ENCODE results near the gene NTSR2. TPM values are rescaled to one million over a fixed set of nuclear protein-coding genes. Genes with fewer than 3 reads are reported as not detected.

Gene NTSR2
- polyA plus RNA-seq, 2 of the 4 experiments (the other 2 are of a cell fraction), result not detected

DNA sequence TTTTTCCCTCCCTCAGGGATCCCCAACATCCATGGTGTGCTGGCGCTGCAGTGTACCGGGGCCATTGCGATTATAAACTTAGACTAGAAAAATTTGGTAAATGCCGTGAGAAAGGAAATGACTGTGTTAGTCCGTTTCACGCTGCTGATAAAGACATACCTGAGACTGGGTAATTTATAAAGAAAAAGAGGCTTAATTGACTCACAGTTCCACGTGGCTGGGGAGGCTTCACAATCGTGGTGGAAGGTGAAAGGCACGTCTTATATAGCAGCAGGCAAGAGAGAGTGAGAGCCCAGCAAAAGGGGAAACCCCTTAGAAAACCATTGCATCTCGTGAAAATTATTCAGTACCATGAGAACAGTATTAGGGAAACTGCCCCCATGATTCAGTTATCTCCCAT lies 44.3 kb downstream of the NTSR2 start:
- DNase-seq (ENCODE audit: low read depth in 1 of 2, low spot score in 1 of 2), result no peak
- H3K4me3 ChIP-seq, result no peak overlapping the region
- H3K9me3 ChIP-seq, result 0 out of 3 replicates have a peak, but pooled peaks cover 3% of the 10 kb centered on the region
- no peak overlapping the region for H3K27ac ChIP-seq
- 63% methylated on average over 10 of the region's 10 CpGs for WGBS (ENCODE audit: missing lambda C conversion rate)
- no peaks in the 10 kb centered on the region for H3K4me1 ChIP-seq
- ChIA-PET CTCF (interaction anchor here (1.1 kb wide), 1 partner anchor 67 kb away, joined by 3 read pairs; no protein-coding TSS in a partner anchor), POLR2A (no interaction called here)
- ATAC-seq, result no peak
- H3K4me2 ChIP-seq, result no peak overlapping the region
- no peak for TF ChIP-seq BHLHE40 (IDR thresholded peaks at IDR 0.05; ENCODE audit: low read depth, low read length)
- no peak for FAIRE-seq

DNA sequence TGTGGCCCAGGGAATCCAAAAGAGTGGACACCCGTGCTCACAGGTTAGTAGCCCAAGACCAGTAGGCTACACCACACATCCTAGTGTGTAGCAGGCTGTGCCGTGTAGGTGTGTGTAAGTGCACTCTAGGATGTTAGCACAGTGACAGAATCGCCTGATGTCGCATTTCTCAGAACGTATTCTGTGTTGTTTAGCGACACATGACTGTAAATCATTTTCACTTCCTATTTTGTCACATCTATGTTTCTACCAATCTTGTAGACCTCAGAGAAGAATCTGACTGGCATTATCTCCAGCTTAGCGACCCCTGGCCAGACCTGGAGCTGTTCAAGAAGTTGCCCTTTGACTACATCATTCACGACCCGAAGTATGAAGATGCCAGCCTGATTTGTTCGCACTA lies 45.1 kb downstream of the NTSR2 start:
- ATAC-seq (no peak), FAIRE-seq (no peak), DNase-seq (ENCODE audit: low read depth in 1 of 2, low spot score in 1 of 2) (no peak)
- Histone ChIP-seq H3K9me3 (0 out of 3 replicates have a peak, but pooled peaks cover 3% of the 10 kb centered on the region), H3K4me1 (no peaks in the 10 kb centered on the region), H3K4me2 (no peak overlapping the region), H3K27ac (no peak overlapping the region), H3K4me3 (no peak overlapping the region)
- WGBS (ENCODE audit: missing lambda C conversion rate), result 71% methylated on average over 10 of the region's 10 CpGs
- POLR2A ChIA-PET, result interaction anchor here (0.6 kb wide), 1 partner anchor 150 kb away, joined by 3 read pairs; no protein-coding TSS in a partner anchor
- TF ChIP-seq MAFK (IDR thresholded peaks at IDR 0.05; ENCODE audit: partially characterized antibody) (no peak), RNF2 (IDR thresholded peaks at IDR 0.05; ENCODE audit: borderline replicate concordance, low read depth) (no peak), EHF (CRISPR knock-in tag; IDR thresholded peaks at IDR 0.05) (no peak), CBX2 (IDR thresholded peaks at IDR 0.05; ENCODE audit: borderline replicate concordance, low read depth) (no peak), KDM1A (IDR thresholded peaks at IDR 0.05; ENCODE audit: low read depth) (no peak), RFX5 (IDR thresholded peaks at IDR 0.05) (no peak), CHD2 (IDR thresholded peaks at IDR 0.05; ENCODE audit: low read length, partially characterized antibody) (no peak), CBX8 (IDR thresholded peaks at IDR 0.05) (no peak), POLR2A (IDR thresholded peaks at IDR 0.05; ENCODE audit: low read length) (no peak), ESRRA (IDR thresholded peaks at IDR 0.05; ENCODE audit: borderline replicate concordance, low read length) (no peak), HEYL (CRISPR knock-in tag; IDR thresholded peaks at IDR 0.05) (no peak)
- TF ChIP-seq, protein P1, sequence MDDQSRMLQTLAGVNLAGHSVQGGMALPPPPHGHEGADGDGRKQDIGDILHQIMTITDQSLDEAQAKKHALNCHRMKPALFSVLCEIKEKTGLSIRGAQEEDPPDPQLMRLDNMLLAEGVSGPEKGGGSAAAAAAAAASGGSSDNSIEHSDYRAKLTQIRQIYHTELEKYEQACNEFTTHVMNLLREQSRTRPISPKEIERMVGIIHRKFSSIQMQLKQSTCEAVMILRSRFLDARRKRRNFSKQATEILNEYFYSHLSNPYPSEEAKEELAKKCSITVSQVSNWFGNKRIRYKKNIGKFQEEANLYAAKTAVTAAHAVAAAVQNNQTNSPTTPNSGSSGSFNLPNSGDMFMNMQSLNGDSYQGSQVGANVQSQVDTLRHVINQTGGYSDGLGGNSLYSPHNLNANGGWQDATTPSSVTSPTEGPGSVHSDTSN (IDR thresholded peaks at IDR 0.05), result no peak
- CTCF ChIA-PET, result no interaction called here

DNA sequence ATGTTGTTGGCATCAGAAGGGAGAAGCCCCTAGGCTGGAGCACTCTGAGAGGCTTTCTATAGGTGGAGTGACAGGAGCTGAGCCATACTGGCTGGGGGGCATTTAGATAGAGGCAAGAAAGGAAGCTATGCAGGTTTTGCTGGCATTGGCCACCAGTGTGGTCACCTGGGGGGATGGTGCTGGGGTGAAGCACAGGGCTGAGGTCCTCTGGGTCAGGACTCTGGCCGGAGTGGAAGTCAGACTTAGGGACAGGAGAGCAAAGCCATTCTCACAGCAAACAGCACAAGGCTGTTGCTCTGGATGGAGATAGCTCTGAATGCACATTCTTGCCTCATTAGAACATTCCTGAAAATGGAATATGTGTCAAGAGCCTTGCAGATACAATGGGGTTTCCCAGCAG lies 47.4 kb downstream of the NTSR2 start:
- H3K4me3 ChIP-seq, result no peak overlapping the region
- POLR2A ChIA-PET, result no interaction called here
- TF ChIP-seq ZNF302 (CRISPR knock-in tag; IDR thresholded peaks at IDR 0.05), result no peak
- no peak for TF ChIP-seq CBX8 (IDR thresholded peaks at IDR 0.05)
- no peak for TF ChIP-seq RNF2 (IDR thresholded peaks at IDR 0.05; ENCODE audit: borderline replicate concordance, low read depth)
- no peak for TF ChIP-seq TFCP2L1 (CRISPR knock-in tag; IDR thresholded peaks at IDR 0.05)
- no peak for TF ChIP-seq MAFK (IDR thresholded peaks at IDR 0.05; ENCODE audit: partially characterized antibody)
- no peak for TF ChIP-seq MAZ (IDR thresholded peaks at IDR 0.05; ENCODE audit: borderline replicate concordance, low read depth, low read length)
- no peak for TF ChIP-seq CEBPB (IDR thresholded peaks at IDR 0.05)
- no peak for FAIRE-seq
- H3K9me3 ChIP-seq, result 0 out of 3 replicates have a peak, but pooled peaks cover 3% of the 10 kb centered on the region
- 58% methylated on average over 1 of the region's 1 CpG for WGBS (ENCODE audit: missing lambda C conversion rate)
- ATAC-seq, result no peak
- no peak overlapping the region for H3K4me2 ChIP-seq
- no peak for DNase-seq (ENCODE audit: low read depth in 1 of 2, low spot score in 1 of 2)
- no peaks in the 10 kb centered on the region for H3K4me1 ChIP-seq
- H3K27ac ChIP-seq, result no peak overlapping the region
- CTCF ChIA-PET, result interaction anchor here (1.7 kb wide), 1 partner anchor 162 kb away, joined by 4 read pairs; no protein-coding TSS in a partner anchor

DNA sequence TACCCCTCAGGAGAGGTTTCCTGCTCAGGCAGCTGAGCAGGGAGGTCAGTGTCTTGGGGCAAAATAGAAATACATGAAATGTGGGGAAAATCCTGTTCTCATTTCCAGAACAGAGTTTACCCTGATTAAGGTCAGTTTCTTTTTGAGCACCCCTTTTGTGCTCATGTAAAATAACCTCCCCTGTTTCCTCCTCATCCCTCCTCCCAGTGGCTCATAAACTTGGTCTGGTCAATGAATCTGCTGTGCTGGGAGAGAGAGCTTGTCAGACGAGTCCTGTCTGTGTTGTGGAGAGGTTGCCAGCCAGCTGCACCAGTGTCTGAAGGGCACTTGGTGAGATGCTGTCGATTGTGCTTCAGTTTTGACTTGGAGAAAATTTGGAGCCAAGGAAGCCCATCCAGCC lies 48.6 kb downstream of the NTSR2 start:
- TF ChIP-seq ESRRA (IDR thresholded peaks at IDR 0.05; ENCODE audit: borderline replicate concordance, low read length) (no peak), ZFP36 (IDR thresholded peaks at IDR 0.05; ENCODE audit: borderline replicate concordance, partially characterized antibody) (no peak), JUN (IDR thresholded peaks at IDR 0.05) (no peak), PHF8 (IDR thresholded peaks at IDR 0.05; ENCODE audit: borderline replicate concordance, low read depth) (no peak), POLR2AphosphoS2 (conservative IDR thresholded peaks at IDR 0.05; ENCODE audit: low read length) (no peak), KDM5A (IDR thresholded peaks at IDR 0.05) (no peak), MAZ (IDR thresholded peaks at IDR 0.05; ENCODE audit: borderline replicate concordance, low read depth, low read length) (no peak), ZSCAN20 (CRISPR knock-in tag; IDR thresholded peaks at IDR 0.05) (no peak), HOXB13 (CRISPR knock-in tag; IDR thresholded peaks at IDR 0.05; ENCODE audit: low read depth) (no peak)
- TF ChIP-seq, protein P1 (IDR thresholded peaks at IDR 0.05), result no peak
- CTCF ChIA-PET, result interaction anchor here (1.7 kb wide), 1 partner anchor 163 kb away, joined by 4 read pairs; no protein-coding TSS in a partner anchor

More for the DNA sequence above, 48.6 kb downstream of the NTSR2 start:
- 4% methylated on average over 2 of the region's 2 CpGs for WGBS (ENCODE audit: missing lambda C conversion rate)
- Histone ChIP-seq H3K4me1 (no peaks in the 10 kb centered on the region), H3K4me2 (no peak overlapping the region), H3K4me3 (no peak overlapping the region), H3K27ac (no peak overlapping the region), H3K9me3 (no peaks in the 10 kb centered on the region)
- ATAC-seq, result no peak
- DNase-seq (ENCODE audit: low read depth in 1 of 2, low spot score in 1 of 2), result no peak
- no peak for FAIRE-seq
- POLR2A ChIA-PET, result no interaction called here

All from A549 (cell line).